Uterus (tissue), 4 donors: ENCODE measurements around the gene PGBD5. TPM values are rescaled to one million over a fixed set of nuclear protein-coding genes. Genes with fewer than 3 reads are reported as not detected.

Experiments used
- DNase-seq, 2 donors: peaks; one replicate each; pipeline ENCODE4 v3.0.0-alpha.2; 2019 to 2020
- H3K27ac ChIP-seq, 2 donors: fragments of 200-600 bp; sonication (generic); 1 replicate in 1 of 2; 2 replicates in 1 of 2; pipeline ENCODE4 v1.5.1; 2016 to 2018
- H3K27me3 ChIP-seq, 2 donors: fragments of 200-600 bp; sonication (generic); one replicate each; pipeline ENCODE4 v1.5.1; 2018 to 2019; ENCODE audit warnings: control low read depth in 1 of 2
- H3K36me3 ChIP-seq, 2 donors: fragments of 200-600 bp; sonication (generic); one replicate each; pipeline ENCODE4 v1.5.1; 2019; ENCODE audit warnings: control low read depth in 1 of 2
- H3K4me1 ChIP-seq, 2 donors: fragments of 200-600 bp; sonication (generic); one replicate each; pipeline ENCODE4 v1.5.1; 2018 to 2019; ENCODE audit warnings: control low read depth in 1 of 2
- H3K4me3 ChIP-seq, 2 donors: fragments of 200-600 bp; sonication (generic); 1 replicate in 1 of 2; 2 replicates in 1 of 2; pipeline ENCODE4 v1.5.1; 2018 to 2019; ENCODE audit warnings: mild to moderate bottlenecking in 1 of 2
- H3K9me3 ChIP-seq, 2 donors: fragments of 200-600 bp; sonication (generic); one replicate each; pipeline ENCODE4 v1.5.1; 2019; ENCODE audit warnings: control low read depth in 1 of 2
- CTCF ChIP-seq, 4 experiments: fragments of 200-600 bp in 2 of 4; fragments of 450-650 bp in 2 of 4; sonication (generic) in 2 of 4; IDR thresholded peaks; one replicate each; pipeline ENCODE4 v1.5.1; 2016 to 2019; ENCODE audit warnings: antibody characterized with exemption in 4 of 4, mild to moderate bottlenecking in 2 of 4, moderate library complexity in 1 of 4
- POLR2A ChIP-seq, 2 donors: fragments of 450-650 bp; IDR thresholded peaks; one replicate each; pipeline ENCODE4 v1.6.1; 2016; ENCODE audit warnings: antibody characterized with exemption in 2 of 2, mild to moderate bottlenecking in 1 of 2, moderate library complexity in 1 of 2
- intact Hi-C: fragments of 100-400 bp; cut with DNase I; formaldehyde crosslinking; loops from one replicate; pipeline ENCODE4 v1.15.1; 2023; ENCODE audit warnings: low total_unique reads
- total RNA-seq, 4 donors: library from RNA; depleted of rRNA in 3 of 4; stranded (reverse); fragments of >200 nt in 3 of 4; gene quantifications; one replicate each; pipeline versions ENCODE4 v1.1.0 to v1.2.4, GENCODE V29; 2014 to 2023
- donor health status: DM: yes; HTN: yes; CAD: no.

The PGBD5 gene
- total RNA-seq, 4 donors from 2014 or later: under 0.01 to 0.69 (median 0.11) TPM

- peak in 1 of 2 donors; percentile 10 for DNase-seq
- Histone ChIP-seq H3K27me3 (no peaks in the 10 kb centered on the region), H3K4me3 (no peak overlapping the region), H3K9me3 (no peaks in the 10 kb centered on the region), H3K36me3 (no peaks in the 10 kb centered on the region), H3K27ac (no peak overlapping the region), H3K4me1 (no peaks in the 10 kb centered on the region)
- TF ChIP-seq CTCF (IDR thresholded peaks at IDR 0.05) (no peak), POLR2A (IDR thresholded peaks at IDR 0.05) (no peak)
- intact Hi-C loops: no loop called here
Measured at GRCh38 chr1:230267338-230268065, 158.6 kb downstream of the PGBD5 start.

GRCh38 chr1:230266456-230266855 lies 159.7 kb downstream of the PGBD5 start:
- H3K36me3 ChIP-seq: no peaks in the 10 kb centered on the region
- no peaks in the 10 kb centered on the region for H3K9me3 ChIP-seq
- H3K4me1 ChIP-seq: no peaks in the 10 kb centered on the region
- H3K4me3 ChIP-seq: no peak overlapping the region
- no peaks in the 10 kb centered on the region for H3K27me3 ChIP-seq
- H3K27ac ChIP-seq: no peak overlapping the region
- DNase-seq: no peak
- intact Hi-C loops: no loop called here
- TF ChIP-seq POLR2A (IDR thresholded peaks at IDR 0.05) (no peak), CTCF (IDR thresholded peaks at IDR 0.05) (no peak)

- Histone ChIP-seq H3K27me3 (no peaks in the 10 kb centered on the region), H3K4me1 (no peaks in the 10 kb centered on the region), H3K27ac (no peak overlapping the region), H3K9me3 (no peaks in the 10 kb centered on the region), H3K4me3 (no peak overlapping the region), H3K36me3 (no peaks in the 10 kb centered on the region)
- DNase-seq: peak in 1 of 2 donors; percentile 6
- TF ChIP-seq POLR2A (IDR thresholded peaks at IDR 0.05) (no peak), CTCF (IDR thresholded peaks at IDR 0.05) (no peak)
- intact Hi-C loops: no loop called here
Measured at GRCh38 chr1:230265200-230266115, 160.7 kb downstream of the PGBD5 start.

Other genes with a start within 250 kb of the PGBD5 start
- gene COG2, start 216.1 kb upstream of the PGBD5 start, total RNA-seq: 10 to 100 TPM in 3 of 4 donors, 1 to 10 TPM in 1; 10.0 to 32.3 (median 18.5) TPM